Measurements from ENCODE around the gene CCDC73.

DNA sequence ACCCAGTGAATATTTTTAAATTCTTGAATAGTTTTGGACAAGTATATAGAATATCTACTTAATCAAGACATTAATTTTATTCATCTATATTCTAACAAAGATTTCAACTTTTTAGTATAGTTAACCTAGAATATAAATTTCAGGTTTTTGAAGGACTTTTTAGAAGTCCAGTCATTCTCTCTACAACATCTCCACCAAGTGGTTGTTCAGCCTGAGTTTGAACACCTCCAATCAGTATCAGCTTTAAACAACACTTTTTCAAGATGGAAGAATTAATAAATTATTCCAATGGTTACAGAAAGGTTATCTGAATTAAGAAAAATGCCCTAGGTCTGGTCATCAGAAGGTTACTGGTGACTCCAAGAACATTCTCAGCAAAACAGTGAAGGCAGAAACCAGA is 179.0 kb downstream of the CCDC73 start:
- TF ChIP-seq, protein P1, sequence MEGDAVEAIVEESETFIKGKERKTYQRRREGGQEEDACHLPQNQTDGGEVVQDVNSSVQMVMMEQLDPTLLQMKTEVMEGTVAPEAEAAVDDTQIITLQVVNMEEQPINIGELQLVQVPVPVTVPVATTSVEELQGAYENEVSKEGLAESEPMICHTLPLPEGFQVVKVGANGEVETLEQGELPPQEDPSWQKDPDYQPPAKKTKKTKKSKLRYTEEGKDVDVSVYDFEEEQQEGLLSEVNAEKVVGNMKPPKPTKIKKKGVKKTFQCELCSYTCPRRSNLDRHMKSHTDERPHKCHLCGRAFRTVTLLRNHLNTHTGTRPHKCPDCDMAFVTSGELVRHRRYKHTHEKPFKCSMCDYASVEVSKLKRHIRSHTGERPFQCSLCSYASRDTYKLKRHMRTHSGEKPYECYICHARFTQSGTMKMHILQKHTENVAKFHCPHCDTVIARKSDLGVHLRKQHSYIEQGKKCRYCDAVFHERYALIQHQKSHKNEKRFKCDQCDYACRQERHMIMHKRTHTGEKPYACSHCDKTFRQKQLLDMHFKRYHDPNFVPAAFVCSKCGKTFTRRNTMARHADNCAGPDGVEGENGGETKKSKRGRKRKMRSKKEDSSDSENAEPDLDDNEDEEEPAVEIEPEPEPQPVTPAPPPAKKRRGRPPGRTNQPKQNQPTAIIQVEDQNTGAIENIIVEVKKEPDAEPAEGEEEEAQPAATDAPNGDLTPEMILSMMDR (IDR thresholded peaks at IDR 0.05 in 4 of 5, conservative IDR thresholded peaks at IDR 0.05 in 1 of 5), result no peak
- no peak for TF ChIP-seq POLR2A (IDR thresholded peaks at IDR 0.05)
